ENCODE measurements around the gene DPP4. TPM values are rescaled to one million over a fixed set of nuclear protein-coding genes. Genes with fewer than 3 reads are reported as not detected.
"Not testable (repeated sequence)": the region's sequence is repeated elsewhere in the genome, so short reads cannot be mapped to it uniquely, and the experiment has no call there.

The DPP4 gene
- polyA plus RNA-seq, 5 donors, result 29.5 to 56.4 (median 50.7) TPM

DNA sequence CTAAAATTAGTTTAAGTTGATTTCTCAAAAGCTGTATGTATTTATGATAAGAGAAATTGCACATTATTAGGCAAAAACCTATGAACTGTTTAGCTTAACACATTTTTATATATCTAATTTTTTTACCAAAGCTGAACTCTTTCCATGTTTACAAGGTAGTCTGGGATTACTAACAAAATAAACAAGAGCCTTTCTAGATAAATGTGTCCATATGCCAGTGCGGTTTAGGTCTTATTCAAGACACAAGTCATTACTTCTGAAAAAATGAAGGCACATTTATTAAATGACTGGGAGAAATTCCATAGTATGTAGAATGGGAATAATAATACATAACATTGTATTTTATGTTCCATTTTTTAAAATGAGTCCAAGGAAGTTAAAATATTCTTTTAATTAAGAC, 82.0 kb downstream of the DPP4 start:
- DNase-seq, result no peak

DNA sequence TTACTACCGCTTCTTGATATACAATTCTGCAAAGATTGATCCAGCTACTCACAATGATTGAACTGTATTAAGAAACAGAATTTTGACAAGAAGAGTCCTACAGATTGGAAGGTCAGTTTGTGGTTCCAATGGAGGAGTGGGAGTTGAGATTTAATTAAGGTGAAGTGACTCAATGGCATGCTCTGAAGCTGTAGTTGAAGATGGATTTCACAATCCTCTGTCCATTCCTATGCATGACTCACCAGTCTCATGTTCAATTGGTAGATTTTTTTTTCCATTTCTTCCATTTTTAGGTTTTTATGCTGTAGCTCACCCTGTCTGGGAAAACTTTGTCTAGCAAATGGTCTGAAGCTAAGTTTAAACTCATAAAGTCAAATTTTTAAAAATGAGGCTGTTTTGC, 83.3 kb downstream of the DPP4 start:
- DNase-seq, result no peak

DNA sequence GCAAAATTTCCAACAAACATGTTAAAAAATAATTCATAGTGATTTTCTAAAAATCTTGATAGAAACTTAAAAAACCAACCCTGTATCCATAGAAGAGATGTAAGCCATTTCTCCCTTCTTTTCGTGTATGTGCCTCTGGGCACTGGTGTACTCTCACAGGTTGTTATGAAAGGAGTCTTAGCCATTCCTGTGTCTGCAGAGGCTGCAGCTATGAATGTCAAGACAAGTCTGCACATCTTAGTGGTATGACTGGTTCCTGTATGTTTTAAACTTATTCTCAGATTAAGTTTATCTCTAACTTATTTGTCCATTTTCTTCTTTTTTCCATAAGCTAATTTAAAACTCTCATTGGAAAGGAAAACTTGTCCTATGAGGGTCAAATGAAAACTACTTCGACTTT, 84.0 kb downstream of the DPP4 start:
- no peak for DNase-seq

DNA sequence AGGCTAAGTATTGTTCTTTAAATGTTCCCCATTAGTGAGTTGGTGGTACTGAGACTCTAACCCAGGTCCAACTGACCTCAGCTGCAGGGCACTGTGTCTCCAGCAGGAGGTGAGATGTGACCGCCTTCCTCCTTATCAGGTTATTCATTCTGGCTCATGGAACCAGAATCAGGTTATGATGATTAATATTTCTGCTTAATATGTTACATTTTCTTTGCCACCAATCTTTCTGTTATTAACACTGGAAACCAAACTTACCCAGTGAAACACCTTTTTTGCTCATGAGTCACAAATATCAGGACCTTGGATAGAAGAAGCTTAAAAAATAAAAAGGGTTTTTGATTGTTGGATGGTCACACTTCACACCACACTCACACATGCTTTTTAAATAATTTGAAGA, 85.4 kb downstream of the DPP4 start:
- no peak for DNase-seq

DNA sequence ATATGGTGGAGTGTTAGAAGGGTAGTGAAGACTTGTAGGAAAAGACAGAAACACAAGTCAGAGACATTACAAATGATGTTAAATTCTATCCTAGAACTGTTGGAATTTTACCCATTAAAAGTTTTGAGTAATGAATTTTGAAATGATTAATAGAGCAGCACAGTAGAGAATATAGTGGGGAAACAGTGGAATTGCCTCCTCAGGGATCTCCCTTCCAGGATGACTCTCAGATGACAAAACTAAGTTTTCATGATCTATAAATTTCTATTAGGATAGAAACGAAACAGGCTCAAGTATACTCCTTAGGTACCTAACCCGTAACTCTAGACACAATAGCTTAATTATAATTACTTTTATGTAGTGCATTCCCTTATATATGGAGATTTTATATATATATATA, 86.7 kb downstream of the DPP4 start:
- DNase-seq, result no peak

DNA sequence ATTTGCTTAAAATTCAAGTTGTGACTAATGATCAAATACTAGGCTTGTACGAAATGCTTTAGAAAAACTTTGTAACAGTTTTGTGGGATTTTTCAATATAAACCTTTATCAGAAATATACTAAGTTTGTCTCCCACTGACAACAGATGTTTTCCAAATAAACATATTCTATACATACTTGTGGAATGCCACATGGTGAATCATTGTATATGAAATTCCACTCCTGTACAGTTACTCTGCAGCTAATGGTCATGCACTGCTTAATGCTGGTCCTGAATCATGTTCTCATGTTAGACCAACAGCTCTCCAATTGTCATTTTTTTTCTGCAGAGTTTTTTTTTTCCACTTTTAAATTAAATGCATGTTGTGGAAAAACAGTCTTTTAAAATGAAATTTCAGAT, 90.1 kb downstream of the DPP4 start:
- DNase-seq, result no peak

DNA sequence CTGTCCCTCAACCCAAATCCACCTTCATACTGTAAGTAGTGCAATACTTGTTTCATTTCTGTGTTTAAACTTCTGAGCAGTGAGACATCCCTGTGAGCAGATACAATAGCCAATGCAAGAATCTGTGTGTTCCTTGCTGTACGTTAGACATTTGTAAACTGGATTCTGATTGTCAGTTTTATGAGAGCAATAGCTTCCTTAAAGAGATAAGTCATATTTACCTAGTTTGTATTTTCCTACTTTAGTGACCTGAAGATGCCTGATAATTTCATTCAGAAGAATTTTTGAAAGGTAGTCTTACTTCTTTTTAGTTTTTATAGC, 90.7 kb downstream of the DPP4 start:
- DNase-seq, result no peak

DNA sequence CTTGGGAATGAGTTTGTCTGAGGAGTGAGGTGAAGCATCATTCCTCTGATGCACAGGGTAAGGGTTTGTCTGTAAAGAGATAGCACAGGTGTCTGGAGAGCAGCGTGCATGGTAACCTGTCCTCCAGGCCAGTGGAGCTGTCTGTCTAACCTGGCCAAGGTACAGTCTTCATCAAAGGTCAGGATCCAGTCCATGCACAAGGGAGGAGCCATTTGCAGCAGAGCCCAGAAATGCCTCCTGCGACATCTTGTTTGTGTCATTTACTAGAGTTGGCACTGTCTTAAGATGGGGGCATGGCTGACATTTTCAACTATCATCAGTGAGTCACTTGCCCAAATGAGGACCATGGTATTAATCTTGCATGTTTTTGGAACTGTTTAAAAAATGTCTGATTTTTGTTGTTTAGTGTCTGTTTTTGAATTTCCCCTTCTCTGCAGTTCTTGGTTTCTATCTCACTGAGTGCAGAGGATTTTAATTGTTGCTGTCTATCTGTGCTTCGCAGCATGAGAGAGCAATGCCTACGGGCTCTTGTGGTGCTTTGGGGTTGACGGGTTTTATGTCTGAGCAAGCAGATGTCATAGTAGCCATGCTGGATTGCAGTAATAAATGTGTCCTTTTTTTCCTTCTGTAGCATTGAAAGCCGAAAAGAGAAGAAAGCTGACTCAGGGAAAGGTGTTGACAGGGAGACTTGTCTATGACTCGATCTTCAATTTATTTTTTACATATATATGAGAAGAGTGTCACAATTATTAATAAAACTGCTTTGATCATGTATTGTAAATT, 91.3 kb downstream of the DPP4 start:
- DNase-seq, result no peak

DNA sequence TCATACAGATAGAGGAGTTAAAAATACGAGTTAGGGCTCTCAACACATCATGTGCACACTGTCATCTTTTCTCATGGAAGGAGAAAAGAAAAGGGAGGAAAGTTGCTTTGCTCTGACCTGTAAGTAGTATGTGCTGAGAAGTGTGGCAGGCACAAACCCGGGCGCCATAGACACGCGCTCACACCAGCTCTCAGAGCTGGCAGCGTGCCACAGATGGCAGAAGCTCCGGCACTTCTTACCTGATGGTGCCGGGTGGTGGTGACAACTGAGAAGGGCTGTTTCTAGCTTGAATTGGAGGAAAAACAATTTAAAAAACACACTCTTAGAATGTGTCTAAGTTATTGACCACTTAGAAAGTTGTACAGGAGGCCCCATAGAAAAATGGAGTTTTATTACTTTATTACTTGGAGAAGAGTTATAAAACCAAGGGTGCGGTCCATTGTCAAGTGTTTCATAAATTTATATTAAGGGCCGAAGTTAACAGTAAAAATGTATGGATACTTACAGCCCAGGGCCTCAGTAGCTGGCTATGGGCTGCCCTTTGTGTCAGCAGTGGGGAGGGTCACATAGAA, 92.2 kb downstream of the DPP4 start:
- no peak for DNase-seq

DNA sequence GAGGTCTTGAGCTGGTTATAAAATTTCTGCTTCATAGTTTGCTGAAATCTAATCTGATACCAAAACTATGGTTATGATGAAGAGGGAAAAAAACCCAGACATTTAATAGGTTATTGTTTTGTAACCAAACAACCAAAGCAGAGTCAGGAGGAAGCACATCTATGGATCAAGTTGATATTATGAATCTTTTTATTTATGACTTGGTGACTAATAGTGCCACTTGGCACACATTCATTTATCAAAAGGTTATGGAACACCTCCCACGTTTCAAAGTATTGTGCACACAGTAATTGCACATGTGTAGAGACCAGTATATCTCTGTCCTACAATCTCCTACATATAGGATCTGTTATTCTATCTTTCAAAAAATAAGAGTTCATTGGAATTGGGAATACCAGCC, 93.0 kb downstream of the DPP4 start:
- no peak for DNase-seq

DNA sequence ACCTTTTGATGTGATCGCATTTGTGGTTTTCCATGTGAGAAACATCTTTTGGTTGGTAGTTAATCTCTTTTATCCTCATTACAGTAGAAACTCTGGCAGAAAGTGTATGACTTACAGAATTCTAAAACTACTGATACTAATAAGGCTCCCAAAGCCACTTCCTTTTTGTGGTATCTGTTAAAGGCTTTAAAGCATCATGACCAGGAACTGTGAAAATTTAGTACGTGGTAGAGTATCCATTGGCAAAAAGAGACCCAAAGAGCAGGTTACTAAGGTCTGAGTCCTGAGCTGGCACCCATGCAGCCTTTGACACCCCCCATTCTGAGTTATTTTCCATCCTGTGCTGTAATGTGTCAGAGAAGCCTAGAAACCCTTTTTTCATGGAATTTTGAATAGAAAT, 94.5 kb downstream of the DPP4 start:
- DNase-seq, result no peak

DNA sequence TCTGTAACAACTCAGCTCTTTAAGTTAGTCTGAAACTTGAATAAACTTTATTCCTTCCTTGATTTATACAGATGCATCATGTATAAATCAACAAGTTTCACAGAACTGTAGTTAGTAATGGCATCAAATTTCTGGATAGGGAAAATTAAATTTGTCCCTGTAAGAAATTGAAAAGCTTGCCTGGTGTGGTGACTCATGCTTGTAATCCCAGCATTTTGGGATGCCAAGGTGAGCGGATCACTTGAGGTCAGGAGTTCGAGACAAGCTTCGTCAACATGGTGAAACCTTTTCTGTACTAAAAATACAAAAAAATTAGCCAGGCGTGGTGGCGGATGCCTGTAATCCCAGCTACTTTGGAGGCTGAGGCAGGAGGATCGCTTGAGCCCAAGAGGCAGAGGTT, 96.1 kb downstream of the DPP4 start:
- DNase-seq, result not testable (repeated sequence)

DNA sequence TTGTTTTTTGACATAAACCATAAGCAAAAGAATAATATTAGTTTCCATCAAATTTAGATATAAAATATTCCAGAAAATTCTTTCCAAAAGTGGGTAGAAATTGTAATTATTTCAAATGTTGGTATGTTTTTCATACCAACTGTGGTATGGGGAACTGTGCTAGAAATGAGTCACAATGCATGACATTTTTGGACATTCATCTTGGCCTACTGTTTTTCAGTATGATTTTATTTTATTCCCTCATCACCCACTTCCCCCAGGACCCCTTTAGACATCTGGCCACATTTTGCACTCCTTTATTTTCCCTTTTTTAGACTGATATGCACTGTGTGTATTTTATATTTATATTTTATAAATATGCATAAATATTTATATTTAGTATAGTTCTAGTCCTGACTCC, 97.1 kb downstream of the DPP4 start:
- DNase-seq, result no peak

DNA sequence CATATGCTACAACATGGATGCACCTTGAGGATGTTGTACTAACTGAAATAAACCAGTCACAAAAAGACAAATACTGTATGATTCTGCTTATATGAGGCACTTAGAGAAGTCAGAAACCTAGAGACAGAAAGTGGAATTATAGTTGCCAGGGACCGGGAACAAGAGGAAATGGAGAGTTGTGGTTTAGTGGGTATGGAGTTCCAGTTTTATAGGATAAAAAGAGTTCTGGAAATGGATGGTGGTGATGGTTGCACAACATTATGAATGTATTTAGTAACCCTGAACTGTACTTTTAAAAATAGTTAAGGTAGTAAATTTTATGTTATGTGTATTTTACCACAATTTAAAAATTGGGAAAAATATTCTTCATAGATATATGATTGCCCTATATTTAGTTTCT, 97.7 kb downstream of the DPP4 start:
- no peak for DNase-seq

DNA sequence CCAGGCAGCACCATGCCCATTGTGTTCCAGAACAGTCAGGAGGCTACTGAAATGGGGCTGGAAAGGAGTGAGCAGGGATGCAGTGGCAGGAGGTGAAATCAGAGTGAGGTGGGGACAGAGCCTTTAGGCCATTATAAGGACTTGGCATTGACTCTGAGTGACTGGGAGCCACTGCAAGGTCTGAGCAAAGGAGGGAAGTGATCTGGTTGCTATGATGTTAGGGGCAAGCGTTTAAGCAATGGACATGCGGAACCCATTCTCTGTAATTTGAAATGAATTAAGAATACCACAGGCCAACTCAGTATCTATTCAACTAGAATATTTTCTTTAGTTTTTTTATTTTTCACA, 98.2 kb downstream of the DPP4 start:
- no peak for DNase-seq

DNA sequence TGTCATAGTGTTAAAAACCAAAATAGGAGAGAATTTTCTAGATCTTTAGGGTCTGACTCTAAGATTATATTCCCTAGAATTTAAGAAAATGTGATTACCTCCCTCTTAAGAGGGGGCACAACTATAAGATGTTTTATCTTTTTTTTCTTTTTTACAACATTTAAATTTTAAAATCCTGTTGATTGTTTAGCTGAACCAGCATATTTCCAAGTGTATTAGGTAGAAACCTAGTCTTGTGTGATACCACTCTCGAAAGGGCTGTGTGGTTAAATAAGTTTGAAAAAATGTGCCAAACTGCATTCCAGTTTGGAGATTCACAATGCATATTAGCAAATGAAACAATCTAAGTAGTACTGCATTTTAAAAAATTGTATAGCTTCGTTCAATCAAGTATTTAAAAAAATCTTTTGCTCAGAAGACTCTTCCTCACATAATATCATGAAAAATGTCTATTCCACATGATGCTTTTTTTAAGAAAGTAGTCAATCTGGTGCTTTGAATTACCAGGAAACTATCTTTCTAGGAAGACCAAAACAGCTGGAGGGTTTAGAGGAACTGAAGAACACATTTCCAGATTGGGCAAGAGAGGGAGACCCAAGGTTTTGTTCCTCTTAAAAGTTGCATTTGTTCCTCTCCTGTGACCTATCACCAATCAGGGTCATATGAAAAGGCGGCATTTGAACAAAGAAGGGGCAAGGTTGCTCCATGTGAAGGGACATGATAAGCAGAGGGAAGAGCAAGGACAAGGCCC, 98.8 kb downstream of the DPP4 start:
- no peak for DNase-seq

DNA sequence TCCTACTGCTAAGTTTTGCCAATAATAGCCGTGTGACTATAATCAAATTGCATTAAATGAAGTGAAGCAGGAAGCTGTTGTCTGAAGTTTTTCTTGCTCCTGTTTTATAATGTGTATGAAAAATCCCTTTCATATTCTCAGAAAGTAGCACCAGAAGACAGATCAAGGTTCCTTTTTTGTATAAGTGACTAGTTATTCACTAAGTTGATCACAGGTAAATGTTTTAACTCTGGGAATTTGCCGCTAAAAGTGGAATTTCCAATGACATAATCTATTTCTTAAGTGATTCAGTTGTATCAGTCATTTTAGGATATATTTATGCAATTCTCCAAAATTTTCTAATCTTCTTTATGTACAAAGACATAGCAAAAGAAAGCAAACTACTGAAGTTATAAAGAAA, 99.6 kb downstream of the DPP4 start:
- DNase-seq, result no peak

DNA sequence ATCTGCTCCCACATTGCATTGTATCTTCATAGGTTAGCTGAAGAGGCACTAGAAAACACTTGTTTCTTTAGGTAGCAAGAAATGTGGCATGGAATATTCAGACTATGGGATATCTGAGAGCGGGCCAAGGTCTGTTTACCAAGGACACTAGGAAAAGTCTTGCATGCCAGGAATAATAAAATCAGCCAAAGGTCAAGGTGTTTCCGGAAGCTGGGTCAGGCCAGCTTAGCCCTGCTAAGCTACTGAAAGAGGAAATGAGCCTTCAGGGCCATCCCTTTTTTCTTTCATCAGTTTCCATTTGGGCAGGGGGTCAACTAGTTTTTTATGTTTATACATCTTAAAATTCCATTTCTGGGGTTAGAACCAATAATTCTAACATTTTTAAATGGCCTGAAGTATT, 101.1 kb downstream of the DPP4 start:
- DNase-seq, result no peak

DNA sequence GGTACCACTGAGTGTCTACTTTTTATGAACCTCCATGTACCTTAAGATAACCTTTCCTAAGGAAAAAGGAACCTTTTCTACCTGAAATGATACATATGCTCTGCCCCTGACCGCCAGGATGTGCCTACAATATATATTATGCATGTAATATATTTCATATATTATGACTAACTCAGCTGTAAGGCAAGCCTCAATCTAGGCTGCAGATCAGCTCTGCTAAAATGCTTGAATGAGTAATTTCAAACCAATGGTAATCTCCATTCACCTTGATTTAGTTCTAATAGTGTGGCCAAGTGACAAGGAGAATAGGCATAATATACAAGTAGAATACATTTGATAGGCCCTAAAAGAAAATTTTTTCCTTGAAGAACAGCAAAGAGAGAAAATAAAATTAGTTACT, 101.8 kb downstream of the DPP4 start:
- no peak for DNase-seq

DNA sequence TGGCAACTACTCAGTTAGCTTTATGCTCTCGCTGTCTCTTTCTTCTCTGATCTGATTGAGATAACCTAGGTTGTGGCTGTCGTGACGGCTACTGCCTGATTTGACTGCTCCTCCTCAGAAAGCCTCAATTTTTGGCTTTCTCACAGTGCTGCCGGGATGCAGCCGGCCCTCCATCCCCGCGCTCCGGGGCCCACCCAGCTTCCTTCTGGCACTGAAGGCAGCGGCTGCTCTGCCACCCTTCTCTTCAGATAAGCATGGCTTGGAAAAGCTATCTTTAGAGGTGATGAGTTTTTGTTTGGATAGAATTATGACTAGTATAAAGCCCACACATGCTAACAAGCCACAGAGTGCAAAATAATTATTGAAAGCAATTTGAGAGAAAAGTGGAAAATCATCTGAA, 102.5 kb downstream of the DPP4 start:
- no peak for DNase-seq

DNA sequence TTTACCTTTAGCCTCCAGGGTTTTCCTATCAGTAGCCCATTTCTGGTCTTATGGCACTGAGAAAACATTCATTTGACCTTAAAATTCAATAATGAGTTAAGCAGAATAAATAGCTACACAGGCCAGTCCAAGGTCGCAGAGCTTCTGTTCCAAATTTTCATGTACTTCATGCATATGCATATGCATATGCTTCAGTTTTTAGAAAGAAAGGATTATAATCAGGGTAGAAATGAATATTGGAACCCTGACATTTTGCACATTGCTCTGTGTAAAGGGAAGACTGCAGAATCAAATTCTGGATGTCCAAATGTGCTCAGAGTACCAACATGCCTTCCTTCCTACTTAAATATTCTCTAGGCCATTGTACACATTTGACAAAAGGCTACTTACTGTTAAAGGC, 104.9 kb downstream of the DPP4 start:
- DNase-seq, result no peak

DNA sequence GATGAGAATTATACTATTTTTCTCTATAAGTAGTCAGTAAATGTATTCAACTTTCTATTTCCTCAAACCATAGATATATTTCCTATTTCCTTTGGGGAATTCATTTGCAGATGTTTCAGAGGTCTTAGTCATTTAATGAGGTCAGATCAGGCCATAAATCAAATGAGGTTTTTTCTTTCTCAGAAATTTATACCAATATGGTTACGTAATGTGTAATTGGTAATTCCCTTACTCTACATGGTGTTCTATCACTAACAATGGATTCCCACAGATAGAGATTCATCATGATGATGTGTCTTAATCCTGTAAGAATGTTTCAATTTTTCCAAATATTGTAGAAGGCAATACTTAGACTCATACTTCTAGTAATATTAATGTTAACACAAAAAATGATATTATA, 108.0 kb downstream of the DPP4 start:
- DNase-seq, result no peak

DNA sequence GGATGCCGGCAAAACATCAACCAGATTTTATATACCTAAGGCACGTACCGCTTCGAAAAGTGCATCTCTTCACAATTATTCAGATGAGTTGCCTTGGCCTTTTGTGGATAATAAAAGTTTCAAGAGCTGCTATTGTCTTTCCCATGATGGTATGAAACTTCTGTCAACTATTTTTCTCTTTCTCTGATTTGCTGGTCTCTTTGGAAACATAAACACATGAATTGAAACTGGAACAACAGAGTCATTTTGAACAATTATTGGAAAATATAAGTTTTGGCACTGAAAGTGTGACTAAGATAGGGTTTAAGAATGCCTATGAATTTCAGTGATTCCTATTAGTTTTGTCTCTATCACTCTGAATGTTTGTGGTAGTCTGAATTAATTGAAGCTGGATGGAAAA, 109.9 kb downstream of the DPP4 start:
- no peak for DNase-seq

DNA sequence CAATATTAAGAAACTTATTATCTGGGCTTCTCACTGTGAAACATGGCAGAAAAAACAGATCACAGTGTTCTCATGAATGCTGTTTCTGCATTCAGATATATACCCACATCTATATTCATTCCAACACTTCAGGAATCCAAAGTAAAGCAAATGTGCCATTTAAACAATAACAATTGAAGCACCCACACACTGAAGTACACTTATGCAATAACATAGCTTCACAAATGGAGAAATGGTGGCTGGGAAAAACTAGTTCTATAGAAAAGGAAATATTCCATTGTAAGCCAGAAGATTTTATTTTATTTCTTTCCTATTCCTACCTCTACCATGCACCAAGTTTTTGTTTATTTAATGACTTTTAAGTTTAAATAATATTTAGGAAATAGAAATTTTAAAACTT, 111.9 kb downstream of the DPP4 start:
- DNase-seq, result no peak
